B cell (primary cell): ENCODE results near the gene PNLIPRP1. TPM values are rescaled to one million over a fixed set of nuclear protein-coding genes. Genes with fewer than 3 reads are reported as not detected.

ENCODE experiments used
- ATAC-seq: fragments of 200-7000 bp; cut with Tn5 transposase; one replicate; pipeline ENCODE4 v1.10.0; 2021; ENCODE audit warnings: low read depth, mild to moderate bottlenecking, moderate number of reproducible peaks, moderate library complexity
- CTCF ChIA-PET: fragments of 350-600 bp; sonication (Branson Sonifier 250); formaldehyde crosslinking; loops from one replicate; lab custom pipeline; 2021; ENCODE audit warnings: antibody characterized with exemption, inconsistent platforms; lab: Charles Lee
- POLR2A ChIA-PET: fragments of 350-600 bp; sonication (Branson Sonifier 250); formaldehyde crosslinking; loops from one replicate; lab custom pipeline; 2021; ENCODE audit warnings: antibody characterized with exemption; lab: Charles Lee
- DNase-seq: peaks from one replicate; pipeline ENCODE4 v3.0.0; 2013
- H2AFZ ChIP-seq: 2 replicates; pipeline ENCODE4 v1.6.1; 2012; ENCODE audit warnings: mild to moderate bottlenecking, low read depth, low read length; ENCODE audit not compliant: insufficient read depth, poor library complexity, severe bottlenecking
- H3K27ac ChIP-seq, 2 donors: 1 replicate in 1 of 2; 2 replicates in 1 of 2; pipeline ENCODE4 v1.5.1; 2012 to 2013; ENCODE audit warnings: low read length in 2 of 2, mild to moderate bottlenecking in 2 of 2, moderate library complexity in 1 of 2
- H3K27me3 ChIP-seq, 4 experiments: fragments of 200-600 bp in 1 of 4; sonication (generic) in 1 of 4; replicated peaks in 1 of 4; 1 replicate in 2 of 4; 2 replicates in 2 of 4; pipeline versions ENCODE4 v1.6.1 to v1.7.0; 2013 to 2016; ENCODE audit warnings: low read length in 3 of 4, mild to moderate bottlenecking in 2 of 4, mixed read lengths in 1 of 4, moderate library complexity in 1 of 4; ENCODE audit not compliant: insufficient read depth in 4 of 4, control insufficient read depth in 3 of 4; ENCODE audit errors: control extremely low read depth in 1 of 4
- H3K36me3 ChIP-seq, 2 experiments: replicated peaks in 1 of 2; 1 replicate in 1 of 2; 2 replicates in 1 of 2; pipeline versions ENCODE4 v1.6.1 to v1.7.1; 2013; ENCODE audit warnings: low read length in 1 of 2; ENCODE audit not compliant: insufficient read depth in 2 of 2, control insufficient read depth in 1 of 2; ENCODE audit errors: control extremely low read depth in 1 of 2, extremely low read depth in 1 of 2
- H3K4me1 ChIP-seq, 2 donors: fragments of 200-600 bp in 1 of 2; sonication (generic) in 1 of 2; 1 replicate in 1 of 2; 2 replicates in 1 of 2; pipeline versions ENCODE4 v1.5.1 to v1.6.1; 2013 to 2017; ENCODE audit warnings: low read length in 2 of 2; ENCODE audit not compliant: control insufficient read depth in 2 of 2, insufficient read depth in 2 of 2
- H3K4me2 ChIP-seq: replicated peaks from 2 replicates; pipeline ENCODE3; 2012; ENCODE audit warnings: mild to moderate bottlenecking, low read depth, low read length; ENCODE audit not compliant: poor library complexity, severe bottlenecking
- H3K4me3 ChIP-seq, 5 experiments: fragments of 200-600 bp in 1 of 5; sonication (generic) in 1 of 5; 1 replicate in 3 of 5; 2 replicates in 2 of 5; pipeline versions ENCODE4 v1.5.1 to v1.7.0; 2011 to 2016; ENCODE audit warnings: low read length in 4 of 5, mild to moderate bottlenecking in 4 of 5, low read depth in 2 of 5, control low read depth in 1 of 5, moderate library complexity in 1 of 5; ENCODE audit not compliant: insufficient read depth in 1 of 5; ENCODE audit errors: control extremely low read depth in 1 of 5, extremely low read depth in 1 of 5
- H3K79me2 ChIP-seq: fragments of 200-600 bp; sonication (generic); one replicate; pipeline ENCODE4 v1.6.0; 2016; ENCODE audit warnings: low read length; ENCODE audit not compliant: control insufficient read depth, insufficient read depth
- H3K9ac ChIP-seq: fragments of 200-600 bp; sonication (generic); 2 replicates; pipeline ENCODE4 v1.6.1; 2017; ENCODE audit warnings: mild to moderate bottlenecking, low read length, moderate library complexity
- H3K9me3 ChIP-seq, 3 donors: one replicate each; pipeline versions ENCODE4 v1.6.1 to v1.7.1; 2013; ENCODE audit warnings: low read length in 2 of 3; ENCODE audit not compliant: control insufficient read depth in 2 of 3, insufficient read depth in 1 of 3; ENCODE audit errors: control extremely low read depth in 1 of 3
- H4K20me1 ChIP-seq: 2 replicates; pipeline ENCODE4 v1.6.0; 2012; ENCODE audit warnings: mild to moderate bottlenecking, low read length; ENCODE audit not compliant: insufficient read depth, control insufficient read depth, poor library complexity, severe bottlenecking
- H3K27ac Mint-ChIP-seq: one replicate; pipeline ENCODE4 v1.8.0; 2021; ENCODE audit warnings: mixed read lengths
- H3K27me3 Mint-ChIP-seq: one replicate; pipeline ENCODE4 v1.8.0; 2021; ENCODE audit warnings: mixed read lengths
- H3K4me1 Mint-ChIP-seq: one replicate; pipeline ENCODE4 v1.8.0; 2021; ENCODE audit warnings: mixed read lengths
- H3K4me3 Mint-ChIP-seq: one replicate; pipeline ENCODE4 v1.8.0; 2021; ENCODE audit warnings: mixed read lengths
- H3K9me3 Mint-ChIP-seq: one replicate; pipeline ENCODE4 v1.8.0; 2022; ENCODE audit warnings: mixed read lengths; ENCODE audit not compliant: insufficient read depth
- CTCF ChIP-seq: fragments of 200-600 bp; IDR thresholded peaks from one replicate; pipeline ENCODE4 v1.8.0; 2022; ENCODE audit warnings: antibody characterized with exemption, mild to moderate bottlenecking
- EZH2 ChIP-seq: IDR thresholded peaks from 2 replicates; pipeline ENCODE4 v1.6.1; 2012; ENCODE audit warnings: borderline replicate concordance, low read depth, mild to moderate bottlenecking, moderate library complexity, low read length; ENCODE audit not compliant: insufficient read depth, poor library complexity, severe bottlenecking
- WGBS: methylation state at CpG from one replicate; pipeline ENCODE4 v1.1.5; 2013; ENCODE audit warnings: missing lambda C conversion rate; ENCODE audit not compliant: insufficient coverage; 5-methylcytosine and 5-hydroxymethylcytosine counted together
- intact Hi-C: fragments of 100-400 bp; cut with micrococcal nuclease; formaldehyde crosslinking; loops from one replicate; pipeline ENCODE4 v1.10.0; 2022
- polyA plus RNA-seq: library from polyadenylated mRNA; depleted of rRNA; stranded (reverse); fragments of >200 nt; gene quantifications from 2 replicates; pipeline ENCODE4 v1.2.3, GENCODE V29; 2012
- total RNA-seq, 2 donors: library from RNA; stranded (reverse); fragments of 120-200 nt in 1 of 2; gene quantifications; 1 replicate in 1 of 2; 2 replicates in 1 of 2; pipeline versions ENCODE4 v1.2.3 to v1.2.4, GENCODE V29; 2013 to 2022

PNLIPRP1 gene
- total and polyA plus RNA-seq, 2 donors (not counting 1 experiment from before 2014, with no cell fraction given), result not detected

GRCh38 chr10:116656044-116656443, 65.3 kb downstream of the PNLIPRP1 start:
- Mint-ChIP-seq H3K27me3 (peaks cover 11% of the 10 kb centered on the region), H3K9me3 (no peaks in the 10 kb centered on the region), H3K4me1 (no peaks in the 10 kb centered on the region), H3K4me3 (no peak overlapping the region), H3K27ac (no peak overlapping the region)
- H3K4me1 ChIP-seq, result no peaks in the 10 kb centered on the region
- WGBS, result no CpG with 5 or more reads among the region's 4 CpGs
- no peak overlapping the region for H2AFZ ChIP-seq
- H3K9me3 ChIP-seq, result peaks cover 0 to 7% (median 0%) of the 10 kb centered on the region in 3 donors
- DNase-seq (no peak), ATAC-seq (no peak)
- H3K27me3 ChIP-seq, result no peaks in the 10 kb centered on the region
- TF ChIP-seq EZH2 (no peak), CTCF (no peak)
- no peak overlapping the region for H3K9ac ChIP-seq
- ChIA-PET POLR2A (no interaction called here), CTCF (no interaction called here)
- H3K27ac ChIP-seq, result no peak overlapping the region
- H3K79me2 ChIP-seq, result no peaks in the 10 kb centered on the region
- intact Hi-C loops, result no loop called here
- no peak overlapping the region for H3K4me2 ChIP-seq
- no peaks in the 10 kb centered on the region for H3K36me3 ChIP-seq
- no peak overlapping the region for H3K4me3 ChIP-seq
- H4K20me1 ChIP-seq, result no peaks in the 10 kb centered on the region

- POLR2A ChIA-PET, result no interaction called here
- H3K4me1 Mint-ChIP-seq, result no peaks in the 10 kb centered on the region
- WGBS, result 96% methylated on average over 2 of the region's 5 CpGs
These were observed 67.2 kb downstream of the PNLIPRP1 start for GRCh38 chr10:116657863-116658551.

More at GRCh38 chr10:116657863-116658551, 67.2 kb downstream of the PNLIPRP1 start:
- Histone ChIP-seq H3K27me3 (no peaks in the 10 kb centered on the region), H3K36me3 (no peaks in the 10 kb centered on the region), H3K4me2 (no peak overlapping the region), H3K27ac (no peak overlapping the region), H3K9ac (no peak overlapping the region), H2AFZ (no peak overlapping the region), H4K20me1 (no peaks in the 10 kb centered on the region), H3K4me3 (no peak overlapping the region), H3K79me2 (no peaks in the 10 kb centered on the region), H3K9me3 (peaks cover 0 to 7% (median 0%) of the 10 kb centered on the region in 3 donors), H3K4me1 (no peaks in the 10 kb centered on the region)
- H3K4me3 Mint-ChIP-seq, result no peak overlapping the region
- no peak overlapping the region for H3K27ac Mint-ChIP-seq
- intact Hi-C loops, result no loop called here
- DNase-seq, result no peak
- no peaks in the 10 kb centered on the region for H3K9me3 Mint-ChIP-seq
- CTCF ChIA-PET, result no interaction called here
- H3K27me3 Mint-ChIP-seq, result peaks cover 11% of the 10 kb centered on the region
- TF ChIP-seq CTCF, result no peak
- ATAC-seq, result no peak
